ENCODE data around the gene EIF4EBP2.
A peak's percentile ranks its signal among the peaks of the same experiment; 100 is the strongest.

The EIF4EBP2 gene

GRCh38 chr10:70404036-70404786, at the start of gene EIF4EBP2:
TSS of gene EIF4EBP2 (plus strand) at chr10:70404145. CDS start at chr10:70404402, 257 bp downstream.
- peak; percentile 99 for DNase-seq

DNA sequence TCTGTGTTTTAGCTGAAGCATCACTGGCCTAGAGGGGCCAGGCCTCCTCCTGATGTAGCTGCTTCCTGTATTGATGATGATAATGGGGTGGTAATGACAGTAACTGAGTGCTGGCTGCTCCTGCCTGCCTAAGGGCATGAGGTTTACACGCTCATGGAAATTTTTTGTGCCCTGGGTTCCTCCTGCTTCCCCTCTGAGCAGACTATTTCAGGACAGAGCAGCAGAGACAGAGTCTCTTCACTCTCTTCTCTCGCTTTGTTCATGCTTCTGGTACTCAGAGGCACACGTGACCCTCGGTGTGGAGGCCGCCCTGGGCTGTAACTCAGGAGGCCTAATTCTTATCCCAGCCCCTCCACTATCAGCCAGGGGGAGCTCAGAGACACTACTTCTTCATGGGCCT, 49.4 kb upstream of the EIF4EBP2 start:
- no peak for DNase-seq

GRCh38 chr10:70355051-70356021, 48.6 kb upstream of the EIF4EBP2 start:
- DNase-seq: no peak

DNA sequence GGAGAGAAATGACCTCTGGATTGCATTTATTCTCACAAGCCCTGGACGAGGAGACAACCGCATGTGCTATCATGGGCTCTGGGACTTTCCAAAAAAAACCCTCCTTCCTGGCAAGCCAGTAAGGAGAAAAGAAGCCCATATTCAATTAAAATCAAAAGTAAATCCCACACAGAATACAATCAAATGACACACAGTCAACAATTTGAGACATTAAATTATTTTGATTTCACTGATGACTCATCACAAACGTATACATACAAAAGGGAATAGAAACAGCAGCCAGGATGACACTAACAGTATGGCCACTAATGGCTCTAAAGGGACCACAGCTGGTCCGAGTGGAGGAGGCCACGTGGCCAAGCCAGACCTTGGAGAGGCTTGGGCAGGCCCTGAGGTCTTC, 46.4 kb upstream of the EIF4EBP2 start:
- no peak for DNase-seq

DNA sequence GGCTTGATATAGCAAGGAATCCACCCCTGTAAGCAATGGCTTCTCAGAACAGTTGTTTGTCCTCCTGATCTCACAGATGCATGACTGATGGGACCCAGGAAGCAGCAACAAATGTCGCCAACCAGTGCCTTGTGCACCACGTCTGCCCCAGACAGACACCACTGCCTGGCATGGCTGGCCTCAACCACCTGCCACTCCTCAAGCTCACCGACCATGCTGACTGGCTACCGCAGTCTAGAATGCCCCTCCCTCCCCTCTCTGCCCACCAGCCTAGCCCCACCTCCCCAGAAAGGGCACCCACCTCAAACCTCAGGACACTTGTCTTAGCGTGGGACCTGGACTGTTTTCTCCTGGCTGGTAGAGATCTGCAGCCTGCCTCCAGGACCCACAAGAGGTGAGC, 45.5 kb upstream of the EIF4EBP2 start:
- no peak for DNase-seq

- DNase-seq: no peak
Measured at GRCh38 chr10:70359017-70359550, 44.9 kb upstream of the EIF4EBP2 start.

DNA sequence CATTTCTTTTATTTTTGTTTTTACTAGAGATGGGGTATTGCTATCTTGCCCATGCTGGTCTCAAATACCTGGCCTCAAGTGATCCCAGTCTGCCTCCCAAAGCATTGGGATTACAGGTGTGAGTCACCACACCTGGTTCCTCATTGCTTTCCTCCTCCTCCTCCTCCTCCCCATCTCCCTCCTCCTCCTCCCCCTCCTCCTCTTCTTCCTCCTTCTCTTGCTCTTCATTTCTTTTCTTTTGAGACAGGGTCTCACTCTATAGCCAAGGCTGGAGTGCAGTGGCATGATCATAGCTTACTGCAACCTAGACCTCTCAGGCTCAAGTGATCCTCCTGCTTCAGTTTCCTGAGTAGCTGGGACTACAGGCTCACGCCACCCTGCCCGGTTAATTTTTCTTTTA, 43.7 kb upstream of the EIF4EBP2 start:
- no peak for DNase-seq

GRCh38 chr10:70362328-70362727, 41.6 kb upstream of the EIF4EBP2 start:
- no peak for DNase-seq

DNA sequence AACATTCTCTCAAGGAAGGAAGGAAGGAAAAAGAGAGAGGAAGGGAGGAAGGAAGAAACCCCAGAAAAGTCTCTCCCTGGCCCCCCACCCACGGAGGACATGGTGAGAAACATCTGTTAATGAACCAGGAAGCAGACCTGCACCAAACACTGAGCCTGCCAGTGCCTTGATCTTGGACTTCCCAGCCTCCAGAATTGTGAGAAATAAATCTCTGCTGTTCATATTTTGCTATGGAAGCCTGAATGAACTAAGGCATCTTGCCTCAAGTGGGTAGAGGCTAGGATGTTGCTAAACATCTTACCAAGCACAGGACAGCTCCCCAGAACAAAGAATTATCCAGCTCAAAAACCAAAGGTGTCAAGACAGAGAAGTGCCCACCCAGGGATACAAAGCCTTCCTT, 40.7 kb upstream of the EIF4EBP2 start:
- DNase-seq: no peak

GRCh38 chr10:70363971-70364771, 39.8 kb upstream of the EIF4EBP2 start:
- peak; percentile 81 for DNase-seq

DNA sequence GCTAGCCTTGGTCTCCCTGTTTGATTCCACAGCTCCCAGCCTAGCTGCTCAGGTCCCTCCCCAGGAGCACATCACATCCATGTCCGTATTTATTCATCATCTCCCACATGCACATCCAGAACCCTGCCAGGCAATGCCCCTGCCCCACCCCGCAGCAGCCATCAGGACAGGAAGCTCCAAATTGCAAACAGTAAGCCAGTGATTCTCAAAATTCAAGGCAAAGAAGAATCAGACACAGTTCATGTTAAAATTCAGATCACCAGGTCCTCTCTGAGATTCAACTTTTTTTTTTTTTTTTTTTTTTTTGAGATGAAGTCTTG, 39.2 kb upstream of the EIF4EBP2 start:
- no peak for DNase-seq

DNA sequence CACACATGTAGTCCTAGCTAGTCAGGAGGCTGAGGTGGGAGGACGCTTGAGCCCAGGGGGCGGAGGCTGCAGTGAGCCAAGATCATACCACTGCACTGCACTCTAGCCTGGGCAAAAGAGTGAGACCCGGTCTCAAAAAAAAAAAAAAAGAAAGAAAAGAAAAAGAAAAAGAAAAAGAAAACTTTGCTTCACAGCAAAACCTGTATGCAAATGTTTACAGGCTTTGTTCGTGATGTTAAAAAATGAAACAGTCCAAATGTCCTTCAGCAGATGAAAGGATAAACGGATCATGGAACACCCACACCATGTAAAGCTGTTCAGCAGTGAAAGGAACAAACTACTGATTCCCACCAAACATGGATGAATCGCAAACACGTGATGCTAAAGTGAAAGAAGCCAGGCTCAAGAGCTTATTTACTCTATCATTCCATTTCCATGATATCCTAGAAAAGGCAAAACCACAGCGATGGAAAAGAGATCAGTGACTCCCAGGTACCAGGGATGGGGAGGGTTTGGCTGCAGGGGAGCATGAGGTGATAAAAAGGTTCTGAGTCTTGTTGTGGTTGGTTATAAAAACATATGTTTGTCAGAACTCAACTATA, 36.6 kb upstream of the EIF4EBP2 start:
- DNase-seq: no peak

DNA sequence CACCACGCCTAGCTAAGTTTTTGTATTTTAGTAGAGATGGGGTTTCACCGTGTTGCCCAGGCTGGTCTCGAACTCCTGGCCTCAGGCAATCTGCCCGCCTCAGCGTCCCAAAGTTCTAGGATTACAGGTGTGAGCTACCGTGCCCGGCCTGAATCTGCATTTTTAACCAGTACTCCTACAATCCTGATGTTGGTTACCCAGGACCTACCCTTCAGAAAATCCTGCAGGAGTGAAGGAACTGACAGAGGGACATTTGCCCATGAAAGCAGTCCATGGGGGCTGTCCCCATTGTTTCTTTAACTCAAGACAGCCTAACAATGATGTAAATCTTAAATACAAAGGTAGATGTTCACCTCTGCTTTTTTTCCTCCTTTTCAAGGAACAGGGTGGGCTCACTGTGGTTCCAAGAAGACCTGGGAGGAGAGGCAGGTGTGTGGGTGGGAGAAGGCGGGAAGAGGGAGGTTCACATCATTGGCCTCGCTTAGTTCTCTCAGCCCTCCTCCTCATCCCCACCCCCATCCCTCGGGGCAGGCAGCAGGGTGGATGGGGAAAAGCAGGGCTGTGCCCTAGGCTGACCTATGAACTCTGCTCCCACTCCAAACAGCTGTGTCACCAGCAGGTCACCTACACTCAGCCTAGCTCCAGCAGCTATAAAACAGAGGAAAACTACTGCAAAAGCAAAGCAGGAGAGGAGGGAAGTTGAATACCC, 35.0 kb upstream of the EIF4EBP2 start:
- DNase-seq: no peak

DNA sequence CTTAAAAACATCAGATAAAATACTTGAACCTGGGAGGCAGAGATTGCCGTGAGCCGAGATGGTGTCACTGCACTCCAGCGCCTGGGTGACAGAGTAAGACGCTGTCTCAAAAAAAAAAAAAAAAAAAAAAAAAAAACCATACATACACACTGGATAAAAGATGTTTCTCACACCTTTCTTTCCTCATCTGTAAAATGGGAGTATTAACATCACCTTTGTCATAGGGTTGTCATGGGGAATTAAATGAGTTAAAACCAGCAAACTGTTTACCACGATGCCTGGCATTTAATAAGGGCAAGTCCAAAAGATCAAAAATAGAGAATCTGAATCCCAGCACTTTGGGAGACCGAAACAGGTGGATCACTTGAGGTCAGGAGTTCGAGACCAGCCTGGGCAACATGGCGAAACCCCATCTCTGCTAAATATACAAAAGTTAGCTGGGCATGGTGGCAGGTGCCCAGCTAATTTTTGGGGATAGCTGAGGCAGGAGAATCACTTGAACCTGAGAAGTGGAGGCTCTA, 34.4 kb upstream of the EIF4EBP2 start:
- no peak for DNase-seq

DNA sequence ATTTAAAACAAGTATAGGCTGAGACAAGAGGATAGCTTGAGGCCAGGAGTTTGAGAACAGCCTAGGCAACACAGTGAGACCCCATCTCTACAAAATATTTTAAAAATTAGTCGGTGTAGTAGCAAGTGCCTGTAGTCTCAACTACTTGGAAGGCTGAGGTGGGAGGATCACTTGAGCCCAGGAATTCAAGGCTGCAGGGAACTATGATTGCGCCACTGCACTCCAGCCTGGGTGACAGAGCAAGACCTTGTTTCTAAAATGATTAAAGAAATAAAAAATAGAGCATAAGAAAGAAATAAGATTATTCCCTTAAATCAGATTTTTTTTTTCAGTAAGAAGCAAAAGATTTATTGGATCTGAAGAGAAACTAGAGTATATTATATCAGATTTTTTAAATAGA, 33.2 kb upstream of the EIF4EBP2 start:
- no peak for DNase-seq

DNA sequence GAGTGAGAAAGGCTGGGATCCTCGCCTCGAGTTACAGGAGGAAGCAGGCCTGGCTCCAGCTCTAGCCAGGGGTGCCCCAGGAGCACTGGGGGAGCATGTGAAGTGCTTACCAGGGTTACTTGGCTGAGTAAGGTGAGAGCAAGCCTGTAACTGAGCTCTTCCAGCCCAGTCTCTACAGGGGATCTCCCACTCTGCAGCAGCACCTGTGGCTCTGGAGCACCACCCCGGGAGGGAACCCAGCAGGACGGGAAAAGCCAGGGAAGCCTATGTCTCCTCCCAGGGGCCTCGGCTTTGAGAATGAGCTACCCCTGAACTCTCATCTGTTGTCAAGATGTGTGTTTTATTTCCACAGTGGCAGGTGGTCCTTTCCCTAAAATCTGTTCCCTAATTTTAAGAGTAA, 32.1 kb upstream of the EIF4EBP2 start:
- no peak for DNase-seq

DNA sequence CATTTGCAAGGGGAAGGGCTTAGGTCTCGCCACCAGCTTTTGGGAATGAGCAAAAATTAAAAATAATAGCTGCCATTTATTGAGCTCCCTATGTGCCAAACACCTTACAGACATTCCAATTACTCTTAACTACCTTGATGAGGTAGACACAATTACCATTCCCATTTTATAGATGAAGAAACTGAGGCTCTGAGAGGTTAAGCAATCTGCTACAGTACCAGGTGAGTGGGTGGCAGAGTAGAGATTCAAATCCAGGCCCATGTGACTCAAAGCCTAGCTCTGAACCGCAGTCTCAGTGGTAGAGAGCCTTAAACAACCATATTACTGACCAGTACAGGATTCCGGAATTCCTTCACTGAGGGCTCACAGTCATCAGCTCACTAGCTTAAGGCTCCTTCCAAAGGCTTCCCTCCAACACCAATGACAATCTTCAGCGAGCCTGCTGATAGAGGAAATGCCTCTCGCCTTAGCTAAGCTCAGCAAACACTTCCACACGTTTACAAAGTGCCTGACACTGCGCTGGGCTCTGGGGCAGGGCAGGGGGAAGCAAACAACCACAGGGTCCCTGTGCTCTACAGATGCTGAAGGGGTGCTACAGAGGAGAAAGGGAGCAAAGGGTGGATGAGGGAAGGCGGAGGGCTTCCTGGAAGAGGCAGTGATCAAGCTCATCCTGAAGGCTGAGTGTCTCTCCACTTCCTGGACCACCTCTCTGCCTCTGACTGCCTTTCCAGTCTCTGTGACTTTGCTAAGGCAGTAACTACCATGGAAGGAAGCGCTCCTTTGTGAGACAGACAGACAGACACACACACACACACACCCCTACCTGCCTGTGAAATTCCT, 28.9 kb upstream of the EIF4EBP2 start:
- DNase-seq: no peak

GRCh38 chr10:70376436-70377378, 27.2 kb upstream of the EIF4EBP2 start:
- DNase-seq: no peak

GRCh38 chr10:70378122-70378521, 25.8 kb upstream of the EIF4EBP2 start:
- no peak for DNase-seq
